ENCODE data around the gene ERG. TPM values are rescaled to one million over a fixed set of nuclear protein-coding genes. Genes with fewer than 3 reads are reported as not detected.

ERG gene
- total and polyA plus RNA-seq, 2 experiments from 2014 or later = 0.14 to 0.44 TPM

DNA sequence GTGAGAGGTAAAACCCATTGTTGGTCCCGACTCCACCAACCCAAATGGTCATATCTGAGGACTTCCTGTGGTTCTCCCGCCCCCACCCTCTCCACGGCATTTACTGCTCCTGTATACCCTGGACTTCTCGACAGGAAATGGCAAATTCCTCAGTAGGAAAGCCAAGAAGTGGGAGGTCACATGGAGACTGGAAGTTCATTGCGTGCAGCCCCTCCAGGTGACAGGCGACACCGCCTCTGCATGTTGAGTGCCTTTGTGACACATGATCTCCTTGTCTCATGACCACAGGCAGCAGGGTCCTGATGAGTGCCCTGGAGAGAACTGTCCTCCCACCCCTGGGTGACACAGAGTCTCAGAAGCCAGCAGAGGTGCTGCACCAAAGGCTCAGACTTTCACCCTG is 24.2 kb downstream of the ERG start:
- Histone ChIP-seq H3K27ac (ENCODE audit: low read depth) (no peak overlapping the region), H3K27me3 (ENCODE audit: insufficient read depth) (no peaks in the 10 kb centered on the region), H2AFZ (no peak overlapping the region), H3K4me1 (ENCODE audit: insufficient read depth) (peaks cover 12% of the 10 kb centered on the region), H3K4me3 (no peak overlapping the region), H3K36me3 (ENCODE audit: insufficient read depth) (no peaks in the 10 kb centered on the region), H3K9me2 (ENCODE audit: insufficient read depth) (peaks cover 3% of the 10 kb centered on the region; the same call in 1 of the 2 replicates), H3K79me2 (replicated peaks; ENCODE audit: insufficient read depth) (no peaks in the 10 kb centered on the region), H4K20me1 (replicated peaks; ENCODE audit: insufficient read depth) (no peaks in the 10 kb centered on the region), H3F3A (replicated peaks; ENCODE audit: low read depth) (no peaks in the 10 kb centered on the region), H3K4me2 (no peak overlapping the region)
- Mint-ChIP-seq H3K9me3 (no peaks in the 10 kb centered on the region), H3K27ac (no peak overlapping the region), H3K4me3 (no peak overlapping the region), H3K36me3 (ENCODE audit: low read depth) (no peaks in the 10 kb centered on the region), H3K4me1 (peaks cover 56% of the 10 kb centered on the region), H3K27me3 (ENCODE audit: insufficient read depth, low read depth, poor library complexity) (peaks cover 21% of the 10 kb centered on the region)
- DNase-seq (ENCODE audit: low spot score) (no peak), ATAC-seq (no peak)
- no peak for TF ChIP-seq EZH2 (IDR thresholded peaks at IDR 0.05; ENCODE audit: low read depth, unreplicated experiment)
- TF ChIP-seq JUNB (IDR thresholded peaks at IDR 0.05; ENCODE audit: unreplicated experiment) = no peak
- TF ChIP-seq NANOG (IDR thresholded peaks at IDR 0.05; ENCODE audit: borderline replicate concordance) = no peak
- TF ChIP-seq ZNF114 (CRISPR knock-in tag; IDR thresholded peaks at IDR 0.05) = no peak
- no peak for TF ChIP-seq EZH2phosphoT487 (IDR thresholded peaks at IDR 0.05; ENCODE audit: unreplicated experiment)
- no peak for TF ChIP-seq POLR2AphosphoS5 (IDR thresholded peaks at IDR 0.05; ENCODE audit: low read depth)

DNA sequence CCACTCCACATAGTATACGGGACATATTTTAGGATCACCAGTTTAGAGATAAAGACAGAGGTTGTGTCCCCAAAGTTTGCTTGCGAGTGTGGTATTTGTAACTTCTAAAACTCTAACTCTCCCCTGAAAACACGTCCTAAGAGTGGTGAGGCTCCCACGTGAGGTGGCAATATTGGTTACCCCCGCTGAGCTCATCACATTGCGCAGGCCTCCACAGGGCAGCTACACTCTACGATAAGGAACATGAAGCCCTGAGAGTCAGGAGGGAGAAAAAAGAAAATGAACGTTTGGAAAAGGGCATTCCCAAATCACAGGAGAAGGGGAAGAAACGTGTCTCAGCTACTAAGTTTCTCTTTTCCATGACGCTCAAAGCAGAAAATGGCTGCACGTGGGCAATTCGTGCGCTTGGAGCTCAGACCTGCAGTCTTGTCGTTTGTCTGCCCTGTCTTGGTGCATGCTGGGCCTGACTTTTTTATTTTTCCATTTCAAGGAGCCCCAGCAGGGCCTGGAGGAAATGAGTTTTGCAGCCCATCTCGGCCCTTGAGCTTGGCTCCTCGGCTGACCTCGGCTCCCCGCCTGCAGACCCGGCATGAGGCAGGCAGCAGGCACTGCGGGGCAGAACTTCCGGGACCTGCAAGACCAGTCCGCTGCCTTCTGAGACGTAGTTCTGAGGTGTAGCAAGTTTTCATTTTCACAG is 25.7 kb downstream of the ERG start:
- no peaks in the 10 kb centered on the region for H4K20me1 ChIP-seq (replicated peaks; ENCODE audit: insufficient read depth)
- no peak overlapping the region for H3K4me2 ChIP-seq
- no peaks in the 10 kb centered on the region for H3K79me2 ChIP-seq (replicated peaks; ENCODE audit: insufficient read depth)
- Mint-ChIP-seq H3K27ac (no peak overlapping the region), H3K4me3 (peak overlapping the region; percentile 40; the same call in 1 of the 3 replicates), H3K27me3 (ENCODE audit: insufficient read depth, low read depth, poor library complexity) (peaks cover 21% of the 10 kb centered on the region), H3K4me1 (peaks cover 57% of the 10 kb centered on the region), H3K9me3 (no peaks in the 10 kb centered on the region), H3K36me3 (ENCODE audit: low read depth) (no peaks in the 10 kb centered on the region)
- H3K9me2 ChIP-seq (ENCODE audit: insufficient read depth) = peaks cover 3% of the 10 kb centered on the region; the same call in 1 of the 2 replicates
- peak; percentile 87 for ATAC-seq
- DNase-seq (ENCODE audit: low spot score) = peak; percentile 36
- H2AFZ ChIP-seq = peak overlapping the region; percentile 92; the same call in 1 of the 2 replicates
- no peaks in the 10 kb centered on the region for H3K36me3 ChIP-seq (ENCODE audit: insufficient read depth)
- no peak overlapping the region for H3K4me3 ChIP-seq
- H3K4me1 ChIP-seq (ENCODE audit: insufficient read depth) = peaks cover 12% of the 10 kb centered on the region
- H3K27ac ChIP-seq (ENCODE audit: low read depth) = no peak overlapping the region
- H3K27me3 ChIP-seq (ENCODE audit: insufficient read depth) = no peaks in the 10 kb centered on the region
- H3F3A ChIP-seq (replicated peaks; ENCODE audit: low read depth) = no peaks in the 10 kb centered on the region
- TF ChIP-seq NANOG (IDR thresholded peaks at IDR 0.05; ENCODE audit: borderline replicate concordance) = no peak
- TF ChIP-seq, protein P1, sequence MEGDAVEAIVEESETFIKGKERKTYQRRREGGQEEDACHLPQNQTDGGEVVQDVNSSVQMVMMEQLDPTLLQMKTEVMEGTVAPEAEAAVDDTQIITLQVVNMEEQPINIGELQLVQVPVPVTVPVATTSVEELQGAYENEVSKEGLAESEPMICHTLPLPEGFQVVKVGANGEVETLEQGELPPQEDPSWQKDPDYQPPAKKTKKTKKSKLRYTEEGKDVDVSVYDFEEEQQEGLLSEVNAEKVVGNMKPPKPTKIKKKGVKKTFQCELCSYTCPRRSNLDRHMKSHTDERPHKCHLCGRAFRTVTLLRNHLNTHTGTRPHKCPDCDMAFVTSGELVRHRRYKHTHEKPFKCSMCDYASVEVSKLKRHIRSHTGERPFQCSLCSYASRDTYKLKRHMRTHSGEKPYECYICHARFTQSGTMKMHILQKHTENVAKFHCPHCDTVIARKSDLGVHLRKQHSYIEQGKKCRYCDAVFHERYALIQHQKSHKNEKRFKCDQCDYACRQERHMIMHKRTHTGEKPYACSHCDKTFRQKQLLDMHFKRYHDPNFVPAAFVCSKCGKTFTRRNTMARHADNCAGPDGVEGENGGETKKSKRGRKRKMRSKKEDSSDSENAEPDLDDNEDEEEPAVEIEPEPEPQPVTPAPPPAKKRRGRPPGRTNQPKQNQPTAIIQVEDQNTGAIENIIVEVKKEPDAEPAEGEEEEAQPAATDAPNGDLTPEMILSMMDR (conservative IDR thresholded peaks at IDR 0.05; ENCODE audit: low read depth in 2 of 2) = no peak
- TF ChIP-seq, protein P2, sequence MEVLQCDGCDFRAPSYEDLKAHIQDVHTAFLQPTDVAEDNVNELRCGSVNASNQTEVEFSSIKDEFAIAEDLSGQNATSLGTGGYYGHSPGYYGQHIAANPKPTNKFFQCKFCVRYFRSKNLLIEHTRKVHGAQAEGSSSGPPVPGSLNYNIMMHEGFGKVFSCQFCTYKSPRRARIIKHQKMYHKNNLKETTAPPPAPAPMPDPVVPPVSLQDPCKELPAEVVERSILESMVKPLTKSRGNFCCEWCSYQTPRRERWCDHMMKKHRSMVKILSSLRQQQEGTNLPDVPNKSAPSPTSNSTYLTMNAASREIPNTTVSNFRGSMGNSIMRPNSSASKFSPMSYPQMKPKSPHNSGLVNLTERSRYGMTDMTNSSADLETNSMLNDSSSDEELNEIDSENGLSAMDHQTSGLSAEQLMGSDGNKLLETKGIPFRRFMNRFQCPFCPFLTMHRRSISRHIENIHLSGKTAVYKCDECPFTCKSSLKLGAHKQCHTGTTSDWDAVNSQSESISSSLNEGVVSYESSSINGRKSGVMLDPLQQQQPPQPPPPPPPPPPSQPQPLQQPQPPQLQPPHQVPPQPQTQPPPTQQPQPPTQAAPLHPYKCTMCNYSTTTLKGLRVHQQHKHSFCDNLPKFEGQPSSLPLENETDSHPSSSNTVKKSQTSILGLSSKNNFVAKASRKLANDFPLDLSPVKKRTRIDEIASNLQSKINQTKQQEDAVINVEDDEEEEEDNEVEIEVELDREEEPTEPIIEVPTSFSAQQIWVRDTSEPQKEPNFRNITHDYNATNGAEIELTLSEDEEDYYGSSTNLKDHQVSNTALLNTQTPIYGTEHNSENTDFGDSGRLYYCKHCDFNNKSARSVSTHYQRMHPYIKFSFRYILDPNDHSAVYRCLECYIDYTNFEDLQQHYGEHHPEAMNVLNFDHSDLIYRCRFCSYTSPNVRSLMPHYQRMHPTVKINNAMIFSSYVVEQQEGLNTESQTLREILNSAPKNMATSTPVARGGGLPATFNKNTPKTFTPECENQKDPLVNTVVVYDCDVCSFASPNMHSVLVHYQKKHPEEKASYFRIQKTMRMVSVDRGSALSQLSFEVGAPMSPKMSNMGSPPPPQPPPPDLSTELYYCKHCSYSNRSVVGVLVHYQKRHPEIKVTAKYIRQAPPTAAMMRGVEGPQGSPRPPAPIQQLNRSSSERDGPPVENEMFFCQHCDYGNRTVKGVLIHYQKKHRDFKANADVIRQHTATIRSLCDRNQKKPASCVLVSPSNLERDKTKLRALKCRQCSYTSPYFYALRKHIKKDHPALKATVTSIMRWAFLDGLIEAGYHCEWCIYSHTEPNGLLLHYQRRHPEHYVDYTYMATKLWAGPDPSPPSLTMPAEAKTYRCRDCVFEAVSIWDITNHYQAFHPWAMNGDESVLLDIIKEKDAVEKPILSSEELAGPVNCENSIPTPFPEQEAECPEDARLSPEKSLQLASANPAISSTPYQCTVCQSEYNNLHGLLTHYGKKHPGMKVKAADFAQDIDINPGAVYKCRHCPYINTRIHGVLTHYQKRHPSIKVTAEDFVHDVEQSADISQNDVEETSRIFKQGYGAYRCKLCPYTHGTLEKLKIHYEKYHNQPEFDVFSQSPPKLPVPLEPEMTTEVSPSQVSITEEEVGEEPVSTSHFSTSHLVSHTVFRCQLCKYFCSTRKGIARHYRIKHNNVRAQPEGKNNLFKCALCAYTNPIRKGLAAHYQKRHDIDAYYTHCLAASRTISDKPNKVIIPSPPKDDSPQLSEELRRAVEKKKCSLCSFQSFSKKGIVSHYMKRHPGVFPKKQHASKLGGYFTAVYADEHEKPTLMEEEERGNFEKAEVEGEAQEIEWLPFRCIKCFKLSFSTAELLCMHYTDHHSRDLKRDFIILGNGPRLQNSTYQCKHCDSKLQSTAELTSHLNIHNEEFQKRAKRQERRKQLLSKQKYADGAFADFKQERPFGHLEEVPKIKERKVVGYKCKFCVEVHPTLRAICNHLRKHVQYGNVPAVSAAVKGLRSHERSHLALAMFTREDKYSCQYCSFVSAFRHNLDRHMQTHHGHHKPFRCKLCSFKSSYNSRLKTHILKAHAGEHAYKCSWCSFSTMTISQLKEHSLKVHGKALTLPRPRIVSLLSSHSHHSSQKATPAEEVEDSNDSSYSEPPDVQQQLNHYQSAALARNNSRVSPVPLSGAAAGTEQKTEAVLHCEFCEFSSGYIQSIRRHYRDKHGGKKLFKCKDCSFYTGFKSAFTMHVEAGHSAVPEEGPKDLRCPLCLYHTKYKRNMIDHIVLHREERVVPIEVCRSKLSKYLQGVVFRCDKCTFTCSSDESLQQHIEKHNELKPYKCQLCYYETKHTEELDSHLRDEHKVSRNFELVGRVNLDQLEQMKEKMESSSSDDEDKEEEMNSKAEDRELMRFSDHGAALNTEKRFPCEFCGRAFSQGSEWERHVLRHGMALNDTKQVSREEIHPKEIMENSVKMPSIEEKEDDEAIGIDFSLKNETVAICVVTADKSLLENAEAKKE (CRISPR knock-in tag; IDR thresholded peaks at IDR 0.05) = no peak
- no peak for TF ChIP-seq POLR2AphosphoS5 (IDR thresholded peaks at IDR 0.05; ENCODE audit: low read depth)
- TF ChIP-seq EZH2phosphoT487 (IDR thresholded peaks at IDR 0.05; ENCODE audit: unreplicated experiment) = no peak
- TF ChIP-seq REST (IDR thresholded peaks at IDR 0.05; ENCODE audit: unreplicated experiment) = no peak
- no peak for TF ChIP-seq EZH2 (IDR thresholded peaks at IDR 0.05; ENCODE audit: low read depth, unreplicated experiment)
